ENCODE results near the gene TANGO2. TPM values are rescaled to one million over a fixed set of nuclear protein-coding genes. Genes with fewer than 3 reads are reported as not detected.

The TANGO2 gene
- total and polyA plus RNA-seq, 2 donors (not counting 1 experiment from before 2014, with no cell fraction given) = 75.5 to 75.6 TPM

DNA sequence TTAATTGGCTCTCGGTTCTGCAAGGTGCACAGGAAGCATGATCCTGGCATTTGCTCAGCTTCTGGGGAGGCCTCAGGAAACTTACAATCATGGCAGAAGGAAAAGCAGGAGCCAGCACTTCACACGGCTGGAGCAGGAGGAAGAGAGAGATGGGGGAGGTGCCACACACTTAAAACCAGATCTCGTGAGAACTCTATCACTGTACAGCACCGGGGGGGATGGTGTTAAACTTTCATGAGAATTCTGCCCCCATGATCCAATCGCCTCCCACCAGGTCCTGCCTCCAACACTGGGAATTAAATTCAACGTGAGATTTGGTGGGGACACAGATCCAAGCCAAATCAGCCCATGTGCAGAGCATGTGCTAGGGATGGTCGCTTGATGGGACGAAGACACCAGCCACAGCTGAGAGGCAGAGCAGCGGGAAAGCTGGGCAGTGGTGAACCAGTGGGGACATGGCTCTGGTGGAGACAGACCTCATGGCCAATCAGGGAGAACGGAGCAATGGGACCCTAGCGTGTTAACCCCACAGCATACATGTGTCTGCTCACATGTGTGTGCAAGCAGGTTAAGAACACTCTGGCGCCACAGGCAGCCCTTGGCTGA, 6.2 kb downstream of the TANGO2 start:
- intact Hi-C loops (cut with micrococcal nuclease) = no loop called here
- DNase-seq (peak; percentile 3), ATAC-seq (ENCODE audit: low read depth) (no peak)
- Mint-ChIP-seq H3K4me1 (peaks cover 57% of the 10 kb centered on the region), H3K4me3 (no peak overlapping the region), H3K27me3 (no peaks in the 10 kb centered on the region), H3K27ac (peak overlapping the region; percentile 4), H3K9me3 (ENCODE audit: insufficient read depth) (no peaks in the 10 kb centered on the region)
- peaks cover 73% of the 10 kb centered on the region for H4K20me1 ChIP-seq (ENCODE audit: control insufficient read depth, insufficient read depth, low read length, poor library complexity, severe bottlenecking)
- H3K27ac ChIP-seq (ENCODE audit: low read length in 2 of 2) = no peak overlapping the region
- whole genome bisulfite sequencing (ENCODE audit: insufficient coverage) = 95% methylated on average over 10 of the region's 12 CpGs
- H3K27me3 ChIP-seq (replicated peaks in 1 of 4; ENCODE audit: control extremely low read depth in 1 of 4, control insufficient read depth in 3 of 4, insufficient read depth in 4 of 4, low read length in 3 of 4) = no peaks in the 10 kb centered on the region
- H3K36me3 ChIP-seq (replicated peaks in 1 of 2; ENCODE audit: control extremely low read depth in 1 of 2, control insufficient read depth in 1 of 2, extremely low read depth in 1 of 2, insufficient read depth in 2 of 2, low read length in 1 of 2) = peaks cover 0 to 6% of the 10 kb centered on the region in 2 experiments
- H3K4me1 ChIP-seq (ENCODE audit: control insufficient read depth in 2 of 2, insufficient read depth in 2 of 2, low read length in 2 of 2) = peaks cover 21 to 34% of the 10 kb centered on the region in 2 donors
- no peak overlapping the region for H3K9ac ChIP-seq (ENCODE audit: low read length)
- no peak overlapping the region for H3K4me2 ChIP-seq (replicated peaks; ENCODE audit: low read depth, low read length, poor library complexity, severe bottlenecking)
- TF ChIP-seq EZH2 (IDR thresholded peaks at IDR 0.05; ENCODE audit: borderline replicate concordance, insufficient read depth, low read depth, low read length, poor library complexity, severe bottlenecking) = no peak
- TF ChIP-seq, protein P1, sequence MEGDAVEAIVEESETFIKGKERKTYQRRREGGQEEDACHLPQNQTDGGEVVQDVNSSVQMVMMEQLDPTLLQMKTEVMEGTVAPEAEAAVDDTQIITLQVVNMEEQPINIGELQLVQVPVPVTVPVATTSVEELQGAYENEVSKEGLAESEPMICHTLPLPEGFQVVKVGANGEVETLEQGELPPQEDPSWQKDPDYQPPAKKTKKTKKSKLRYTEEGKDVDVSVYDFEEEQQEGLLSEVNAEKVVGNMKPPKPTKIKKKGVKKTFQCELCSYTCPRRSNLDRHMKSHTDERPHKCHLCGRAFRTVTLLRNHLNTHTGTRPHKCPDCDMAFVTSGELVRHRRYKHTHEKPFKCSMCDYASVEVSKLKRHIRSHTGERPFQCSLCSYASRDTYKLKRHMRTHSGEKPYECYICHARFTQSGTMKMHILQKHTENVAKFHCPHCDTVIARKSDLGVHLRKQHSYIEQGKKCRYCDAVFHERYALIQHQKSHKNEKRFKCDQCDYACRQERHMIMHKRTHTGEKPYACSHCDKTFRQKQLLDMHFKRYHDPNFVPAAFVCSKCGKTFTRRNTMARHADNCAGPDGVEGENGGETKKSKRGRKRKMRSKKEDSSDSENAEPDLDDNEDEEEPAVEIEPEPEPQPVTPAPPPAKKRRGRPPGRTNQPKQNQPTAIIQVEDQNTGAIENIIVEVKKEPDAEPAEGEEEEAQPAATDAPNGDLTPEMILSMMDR (IDR thresholded peaks at IDR 0.05) = no peak
- H3K79me2 ChIP-seq (ENCODE audit: control insufficient read depth, insufficient read depth, low read length) = peaks cover 90% of the 10 kb centered on the region
- peaks cover 0 to 1% (median 0%) of the 10 kb centered on the region in 3 donors for H3K9me3 ChIP-seq (ENCODE audit: control extremely low read depth in 1 of 3, control insufficient read depth in 2 of 3, insufficient read depth in 1 of 3, low read length in 2 of 3)
- ChIA-PET CTCF (no interaction called here), POLR2A (no interaction called here)
- H3K4me3 ChIP-seq (ENCODE audit: control extremely low read depth in 1 of 5, extremely low read depth in 1 of 5, insufficient read depth in 1 of 5, low read depth in 2 of 5, low read length in 4 of 5) = no peak overlapping the region
- H2AFZ ChIP-seq (ENCODE audit: insufficient read depth, low read depth, low read length, poor library complexity, severe bottlenecking) = no peak overlapping the region

DNA sequence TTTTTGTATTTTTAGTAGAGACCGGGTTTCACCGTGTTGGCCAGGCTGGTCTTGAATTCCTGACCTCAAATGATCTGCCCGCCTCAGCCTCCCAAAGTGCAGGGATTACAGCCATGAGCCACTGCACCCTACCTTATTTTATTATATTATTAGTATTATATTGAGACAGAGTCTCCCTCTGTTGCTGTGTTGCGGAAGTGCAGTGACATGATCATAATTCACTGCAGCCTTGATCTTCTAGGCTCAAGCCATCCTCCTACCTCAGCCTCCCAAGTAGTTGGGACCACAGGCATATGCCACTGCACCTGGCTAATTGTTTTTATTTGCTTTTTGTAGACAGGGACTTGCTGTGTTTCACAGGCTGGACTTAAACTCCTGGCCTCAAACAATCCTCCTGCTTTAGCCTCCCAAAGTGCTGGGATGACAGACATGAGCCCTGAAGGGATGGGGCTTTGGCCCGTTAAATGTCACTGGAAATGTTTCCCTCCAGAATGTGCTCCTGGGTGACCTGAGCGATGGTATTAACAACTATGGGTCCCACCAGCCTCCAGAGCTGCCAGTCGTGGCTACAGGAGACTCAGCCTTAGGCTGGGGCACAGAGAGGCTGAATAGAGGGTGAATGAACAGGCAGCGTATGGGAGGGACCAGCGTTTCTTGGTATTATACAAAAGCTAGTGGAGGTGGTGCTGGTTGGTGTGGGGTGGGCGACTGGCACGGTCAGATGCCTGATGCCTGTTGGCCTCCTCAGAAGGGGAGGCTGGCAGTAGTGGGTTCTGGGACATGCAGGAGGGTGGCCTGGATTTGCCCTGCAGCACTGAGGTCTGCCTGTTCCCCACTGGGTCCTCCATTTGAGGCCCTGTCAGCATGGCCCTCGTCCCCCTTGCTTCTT, 7.3 kb downstream of the TANGO2 start:
- CTCF ChIA-PET = no interaction called here

More for the DNA sequence above, 7.3 kb downstream of the TANGO2 start:
- no peak for ATAC-seq (ENCODE audit: low read depth)
- H3K9me3 ChIP-seq (ENCODE audit: control extremely low read depth in 1 of 3, control insufficient read depth in 2 of 3, insufficient read depth in 1 of 3, low read length in 2 of 3) = peaks cover 0 to 12% (median 0%) of the 10 kb centered on the region in 3 donors
- peaks cover 21 to 34% of the 10 kb centered on the region in 2 donors for H3K4me1 ChIP-seq (ENCODE audit: control insufficient read depth in 2 of 2, insufficient read depth in 2 of 2, low read length in 2 of 2)
- H3K79me2 ChIP-seq (ENCODE audit: control insufficient read depth, insufficient read depth, low read length) = peaks cover 90% of the 10 kb centered on the region
- POLR2A ChIA-PET = no interaction called here
- peaks cover 73% of the 10 kb centered on the region for H4K20me1 ChIP-seq (ENCODE audit: control insufficient read depth, insufficient read depth, low read length, poor library complexity, severe bottlenecking)
- H3K27me3 ChIP-seq (replicated peaks in 1 of 4; ENCODE audit: control extremely low read depth in 1 of 4, control insufficient read depth in 3 of 4, insufficient read depth in 4 of 4, low read length in 3 of 4) = no peaks in the 10 kb centered on the region
- 98% methylated on average over 8 of the region's 12 CpGs for WGBS (ENCODE audit: insufficient coverage)
- intact Hi-C loops (cut with micrococcal nuclease) = loop anchor here (1.0 kb wide), 1 partner anchor 58 kb away; no protein-coding TSS in a partner anchor
- H3K4me3 Mint-ChIP-seq = no peak overlapping the region
- H3K9me3 Mint-ChIP-seq (ENCODE audit: insufficient read depth) = no peaks in the 10 kb centered on the region
- H3K4me3 ChIP-seq (ENCODE audit: control extremely low read depth in 1 of 5, extremely low read depth in 1 of 5, insufficient read depth in 1 of 5, low read depth in 2 of 5, low read length in 4 of 5) = no peak overlapping the region
- peak; percentile 16 for DNase-seq
- H3K27me3 Mint-ChIP-seq = no peaks in the 10 kb centered on the region
- peaks cover 0 to 6% of the 10 kb centered on the region in 2 experiments for H3K36me3 ChIP-seq (replicated peaks in 1 of 2; ENCODE audit: control extremely low read depth in 1 of 2, control insufficient read depth in 1 of 2, extremely low read depth in 1 of 2, insufficient read depth in 2 of 2, low read length in 1 of 2)
- peak overlapping the region; percentile 46 for H3K27ac Mint-ChIP-seq
- no peak overlapping the region for H2AFZ ChIP-seq (ENCODE audit: insufficient read depth, low read depth, low read length, poor library complexity, severe bottlenecking)
- TF ChIP-seq, protein P1 (IDR thresholded peaks at IDR 0.05) = peak; percentile 34
- no peak for TF ChIP-seq EZH2 (IDR thresholded peaks at IDR 0.05; ENCODE audit: borderline replicate concordance, insufficient read depth, low read depth, low read length, poor library complexity, severe bottlenecking)
- H3K4me1 Mint-ChIP-seq = peaks cover 56% of the 10 kb centered on the region
- no peak overlapping the region for H3K27ac ChIP-seq (ENCODE audit: low read length in 2 of 2)
- no peak overlapping the region for H3K9ac ChIP-seq (ENCODE audit: low read length)
- no peak overlapping the region for H3K4me2 ChIP-seq (replicated peaks; ENCODE audit: low read depth, low read length, poor library complexity, severe bottlenecking)

All from B cell (primary cell).